ELR (cell line): ENCODE results near the gene HOXD8.

Source experiments
- DNase-seq: peaks from one replicate; pipeline ENCODE4 v3.0.0-alpha.2; 2015; ENCODE audit warnings: low read depth

Gene HOXD8

DNA sequence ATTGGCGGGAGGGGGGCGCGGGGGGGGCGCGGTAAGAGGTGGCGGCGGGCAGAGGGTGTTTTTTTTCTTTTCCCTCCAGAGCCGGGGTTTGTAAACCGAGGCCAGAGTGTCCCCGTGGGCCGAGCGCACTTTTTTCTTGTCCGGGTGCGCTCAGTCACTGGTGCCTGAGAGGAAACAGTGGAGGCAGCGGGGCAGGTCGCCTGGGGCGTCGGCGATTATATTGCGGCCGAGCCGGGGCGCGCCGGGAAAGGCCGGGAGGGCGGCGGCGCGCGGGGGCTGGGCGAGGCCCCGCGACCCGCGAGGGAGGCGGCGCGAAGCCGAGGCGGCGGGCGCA, 275 bp downstream of the HOXD8 start:
- DNase-seq, result peak; percentile 45

DNA sequence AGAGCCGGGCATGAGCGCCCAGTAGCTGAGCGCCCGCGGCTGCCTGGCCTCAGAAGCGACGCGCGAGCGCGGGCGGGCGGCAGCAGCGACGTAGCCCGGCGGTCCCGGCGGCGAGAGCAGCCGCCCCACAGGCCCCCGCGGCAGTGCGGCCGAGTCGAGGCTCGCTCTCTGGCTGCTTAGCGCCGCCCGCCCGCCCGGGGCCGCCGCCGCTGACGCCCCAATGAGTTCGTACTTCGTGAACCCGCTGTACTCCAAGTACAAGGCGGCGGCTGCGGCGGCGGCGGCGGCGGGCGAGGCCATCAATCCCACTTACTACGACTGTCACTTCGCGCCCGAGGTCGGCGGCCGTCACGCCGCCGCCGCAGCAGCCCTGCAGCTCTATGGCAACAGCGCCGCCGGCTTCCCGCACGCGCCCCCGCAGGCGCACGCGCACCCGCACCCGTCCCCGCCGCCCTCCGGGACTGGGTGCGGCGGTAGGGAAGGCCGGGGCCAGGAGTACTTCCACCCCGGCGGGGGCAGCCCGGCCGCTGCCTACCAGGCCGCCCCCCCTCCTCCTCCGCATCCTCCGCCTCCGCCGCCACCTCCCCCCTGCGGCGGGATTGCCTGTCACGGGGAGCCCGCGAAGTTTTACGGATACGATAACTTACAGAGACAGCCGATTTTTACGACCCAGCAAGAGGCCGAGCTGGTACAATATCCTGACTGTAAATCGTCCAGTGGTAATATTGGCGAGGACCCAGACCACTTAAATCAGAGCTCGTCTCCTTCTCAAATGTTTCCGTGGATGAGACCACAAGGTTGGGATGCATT, 847 bp downstream of the HOXD8 start:
- peak; percentile 45 for DNase-seq

GRCh38 chr2:176130957-176131847, 1.7 kb downstream of the HOXD8 start:
- peak; percentile 17 for DNase-seq

DNA sequence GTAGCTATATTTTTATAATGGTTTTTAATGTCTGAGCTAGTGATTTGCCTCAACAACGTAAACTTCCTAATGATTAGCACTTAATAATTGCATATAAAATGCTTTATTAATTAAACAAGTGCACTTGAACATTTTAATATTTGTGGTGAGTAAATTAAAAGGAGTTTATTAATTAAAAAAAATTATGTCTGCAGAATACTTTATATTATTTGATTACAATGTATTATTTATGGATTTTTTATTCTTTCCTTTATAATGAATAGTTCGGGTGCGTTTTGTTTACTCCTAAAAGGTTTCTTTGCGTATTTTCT, 2.3 kb downstream of the HOXD8 start:
- no peak for DNase-seq

GRCh38 chr2:176132205-176133171, 3.0 kb downstream of the HOXD8 start:
- peak; percentile 43 for DNase-seq

DNA sequence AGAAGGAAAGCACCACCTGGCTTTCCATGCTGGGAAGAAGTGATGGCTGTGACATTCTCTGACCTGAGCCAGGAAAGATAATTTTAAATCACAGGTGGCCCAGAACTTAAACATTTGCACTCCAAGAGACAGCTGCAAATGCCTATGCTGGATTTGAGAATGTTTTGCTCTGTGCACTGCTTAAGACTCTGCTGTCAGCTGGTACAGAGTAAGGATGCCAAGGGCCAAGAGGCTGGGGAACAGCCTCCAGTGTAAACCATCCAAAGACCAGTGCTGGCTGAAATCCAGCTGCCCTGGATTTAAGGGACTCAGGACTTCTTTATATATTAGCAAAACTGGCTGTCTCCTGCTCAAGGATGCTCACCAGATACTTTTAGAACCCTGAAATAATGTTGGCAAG, 3.9 kb downstream of the HOXD8 start:
- no peak for DNase-seq

GRCh38 chr2:176134035-176134434, 4.5 kb downstream of the HOXD8 start:
- no peak for DNase-seq

GRCh38 chr2:176135035-176135440, 5.5 kb downstream of the HOXD8 start:
- peak; percentile 66 for DNase-seq

DNA sequence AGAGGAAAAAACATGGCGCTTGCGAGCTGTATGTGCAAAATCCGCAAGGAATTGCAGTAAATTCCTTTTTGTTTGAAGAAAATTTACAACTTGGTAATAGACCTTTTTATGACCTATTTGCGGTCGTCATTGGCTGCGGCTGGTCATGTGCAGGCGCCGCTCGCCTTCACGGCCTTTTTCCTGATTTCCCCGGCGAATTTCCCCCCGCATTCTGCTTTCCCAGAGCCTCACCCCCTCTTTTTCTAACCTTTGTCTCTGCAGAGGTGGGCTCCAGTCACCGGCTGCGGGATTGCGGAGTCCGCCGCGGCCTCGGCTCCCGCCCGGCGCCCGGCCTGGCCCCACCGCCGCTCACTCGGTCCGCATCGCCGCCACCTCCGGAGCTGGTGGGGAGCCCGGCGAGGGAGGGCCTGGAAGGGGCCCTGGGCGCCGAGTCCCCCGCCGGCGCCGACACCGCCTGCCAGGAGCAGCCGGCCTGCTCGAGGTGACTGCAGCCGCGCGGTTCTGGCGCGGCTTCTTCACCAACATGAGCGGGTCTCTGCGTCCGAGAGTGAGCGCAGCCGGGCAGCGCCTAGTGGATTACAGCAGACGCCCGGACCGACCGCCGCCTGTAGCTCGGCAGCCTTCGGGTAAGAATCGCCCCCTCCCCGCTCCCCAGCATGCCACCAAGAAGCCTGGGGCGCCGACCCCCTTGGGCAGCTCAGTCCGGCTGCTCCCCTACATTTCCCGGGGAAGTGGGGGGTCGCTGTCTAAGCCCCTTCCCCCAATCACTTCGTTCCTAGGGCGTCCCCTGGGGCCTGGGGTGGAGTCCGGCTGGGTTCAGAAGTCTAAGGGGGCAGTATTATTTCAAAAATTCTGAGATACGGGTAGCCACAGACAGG, 7.1 kb downstream of the HOXD8 start:
- peak; percentile 61 for DNase-seq

DNA sequence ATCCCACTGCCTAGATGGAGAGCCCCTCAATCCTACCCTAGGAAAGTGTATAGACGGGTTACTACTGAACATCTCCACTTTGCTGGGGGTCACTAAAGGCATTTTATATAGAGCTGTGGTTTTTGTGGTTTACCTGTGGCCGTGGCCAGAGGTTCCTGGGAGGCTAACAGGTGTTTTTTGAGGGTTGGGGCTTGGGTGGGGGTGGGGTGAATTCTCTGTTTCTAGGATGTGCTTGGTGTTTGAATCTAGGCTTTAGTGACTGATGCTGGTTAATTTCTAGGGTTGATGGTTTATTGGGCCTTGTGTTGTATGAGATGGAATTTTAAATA, 7.7 kb downstream of the HOXD8 start:
- DNase-seq, result no peak

DNA sequence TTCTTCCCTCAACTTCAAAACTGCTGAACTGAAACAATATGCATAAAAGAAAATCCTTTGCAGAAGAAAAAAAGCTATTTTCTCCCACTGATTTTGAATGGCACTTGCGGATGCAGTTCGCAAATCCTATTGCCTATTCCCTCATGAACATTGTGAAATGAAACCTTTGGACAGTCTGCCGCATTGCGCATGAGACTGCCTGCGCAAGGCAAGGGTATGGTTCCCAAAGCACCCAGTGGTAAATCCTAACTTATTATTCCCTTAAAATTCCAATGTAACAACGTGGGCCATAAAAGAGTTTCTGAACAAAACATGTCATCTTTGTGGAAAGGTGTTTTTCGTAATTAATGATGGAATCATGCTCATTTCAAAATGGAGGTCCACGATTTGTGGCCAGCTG, 8.4 kb downstream of the HOXD8 start:
- DNase-seq, result no peak

- DNase-seq, result no peak
These were observed 9.0 kb downstream of the HOXD8 start for GRCh38 chr2:176138526-176138922.

GRCh38 chr2:176138923-176139660, 9.6 kb downstream of the HOXD8 start:
- DNase-seq, result no peak

DNA sequence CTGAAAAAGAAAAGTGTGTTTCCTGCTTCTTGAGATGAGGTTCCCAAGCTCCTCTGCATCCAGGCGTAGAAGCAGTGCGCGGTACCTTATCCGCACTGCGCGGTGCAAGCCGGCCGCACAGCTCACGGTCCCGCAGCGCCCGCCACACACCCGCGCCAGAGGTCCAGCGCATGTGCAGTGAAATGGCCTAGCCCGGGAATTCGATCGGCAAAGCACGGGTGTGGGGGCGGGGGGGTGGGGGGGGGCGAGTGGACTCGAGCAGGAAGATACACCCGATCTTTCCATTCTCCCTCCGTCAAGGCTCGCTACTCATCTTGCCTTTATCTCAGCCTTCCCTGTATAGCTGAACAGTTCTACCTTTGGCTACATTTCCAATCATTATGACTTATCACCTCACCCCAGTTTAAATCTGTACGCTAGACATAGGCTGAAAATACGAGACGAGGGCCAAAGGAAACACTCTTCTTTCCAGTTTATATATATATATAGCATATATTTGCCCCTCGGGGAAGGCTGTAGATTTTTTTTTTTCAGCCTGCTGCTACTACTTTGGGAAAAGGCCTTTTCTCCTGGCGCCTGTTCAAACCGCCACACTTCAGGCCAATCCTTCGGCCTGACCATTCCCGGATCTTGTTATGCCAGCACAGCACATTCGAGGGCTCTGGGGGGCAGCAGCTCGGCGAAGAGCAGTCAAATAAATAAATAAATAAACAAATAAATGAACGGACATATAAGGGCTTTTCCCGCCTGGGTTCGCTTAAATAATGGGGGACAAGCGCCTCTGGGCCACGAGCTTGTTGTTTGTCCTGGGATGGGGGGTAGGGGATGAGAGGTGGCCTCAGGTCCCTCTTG, 10.4 kb downstream of the HOXD8 start:
- no peak for DNase-seq

DNA sequence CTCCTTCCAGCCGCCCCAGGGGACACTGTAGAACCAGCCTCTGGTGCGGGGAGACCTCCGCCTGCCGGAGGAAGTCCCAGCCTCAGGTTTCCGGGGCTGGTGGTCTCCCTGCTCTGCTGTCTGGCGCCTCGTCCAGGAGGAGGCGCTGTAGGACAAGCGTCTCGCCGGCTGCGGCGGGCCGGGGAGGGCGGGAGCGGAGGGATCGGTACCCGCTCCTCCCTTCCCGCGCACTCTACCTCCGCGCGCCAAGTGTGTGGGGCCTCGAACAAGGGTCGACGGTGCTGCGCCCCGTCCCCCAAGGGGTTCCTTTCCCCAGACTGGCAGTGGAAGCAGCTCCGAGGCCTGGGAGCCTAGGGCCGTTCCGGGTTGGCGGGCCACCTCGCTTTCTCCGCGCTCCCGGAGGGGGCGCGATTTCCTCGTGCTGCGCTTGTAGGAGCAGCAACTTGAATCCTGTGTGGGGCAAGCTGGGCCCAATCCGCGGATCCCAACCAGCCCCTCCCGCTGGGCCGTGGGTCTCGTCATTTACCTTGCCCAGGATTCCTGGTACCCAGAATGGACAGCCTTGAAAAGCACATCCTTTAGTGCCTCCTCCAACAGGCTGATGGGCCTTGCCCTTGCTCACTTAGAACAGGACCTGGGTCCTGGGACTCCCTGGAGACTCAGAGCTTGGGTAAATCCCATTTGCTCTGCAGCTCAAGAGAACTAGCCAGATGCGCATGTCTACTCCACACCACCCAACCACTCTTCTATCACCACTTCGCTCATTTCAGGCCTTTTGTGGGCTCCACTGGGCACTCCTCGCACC, 11.2 kb downstream of the HOXD8 start:
- peak; percentile 69 for DNase-seq

DNA sequence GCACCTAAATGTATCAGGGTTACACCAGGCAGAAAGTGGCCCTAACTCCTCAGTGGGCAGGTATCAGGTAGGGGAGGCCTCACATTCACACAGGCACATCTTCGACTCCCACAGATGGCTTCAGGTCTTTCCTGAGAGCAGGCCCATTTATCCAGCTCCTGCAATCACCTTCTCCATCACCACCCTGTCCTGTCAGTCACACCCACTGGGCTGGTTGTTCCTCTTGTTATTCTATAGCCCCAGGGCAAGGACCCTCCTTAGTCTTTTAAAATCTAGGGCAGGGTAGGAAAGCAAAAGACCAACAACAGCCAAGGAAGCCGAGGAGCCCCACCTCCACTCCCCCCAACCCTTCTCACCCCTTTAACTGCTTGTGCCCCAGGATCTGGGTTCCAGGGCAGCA, 12.8 kb downstream of the HOXD8 start:
- DNase-seq, result no peak

DNA sequence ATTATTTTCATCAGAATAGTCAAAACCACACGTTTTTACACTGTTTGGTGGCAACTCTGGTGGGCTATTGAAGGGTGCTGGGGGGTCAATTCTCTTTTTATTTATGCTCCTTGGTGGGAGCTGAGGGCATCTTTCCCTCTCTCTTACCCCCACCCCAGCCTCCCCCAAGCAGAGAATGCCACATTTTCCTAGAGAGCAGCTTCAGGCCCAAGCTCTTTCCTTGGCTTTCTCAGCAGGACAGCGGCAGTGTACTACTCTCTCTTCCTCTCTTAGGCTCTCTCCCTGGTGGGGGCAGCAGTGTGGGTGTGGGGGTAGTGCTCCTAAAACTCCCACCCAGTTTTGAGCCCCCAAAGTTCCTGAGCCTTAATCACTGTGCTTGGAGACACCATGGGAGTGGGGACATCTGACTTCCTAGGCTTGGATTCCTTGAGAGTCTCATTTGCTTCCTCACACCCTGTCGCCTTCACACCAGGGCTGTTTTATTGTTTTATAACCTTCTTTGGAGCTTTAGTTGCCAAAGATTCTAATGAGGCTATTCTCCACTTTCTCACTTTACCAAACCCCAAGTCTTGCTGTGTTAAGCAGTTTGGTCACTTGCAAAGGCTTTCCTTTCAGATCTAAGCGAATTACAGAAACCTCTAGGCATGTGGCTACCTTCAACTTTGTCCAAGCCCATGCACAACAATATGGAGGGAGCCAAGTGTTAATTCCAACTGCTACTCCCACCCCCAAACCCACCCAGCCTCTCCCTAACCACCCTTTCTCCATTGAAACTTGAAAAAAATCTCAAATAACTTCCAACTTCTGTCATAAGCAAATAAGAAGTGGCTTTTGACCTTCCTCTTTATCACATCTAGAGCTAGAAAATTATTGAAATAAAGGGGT, 15.8 kb downstream of the HOXD8 start:
- no peak for DNase-seq

DNA sequence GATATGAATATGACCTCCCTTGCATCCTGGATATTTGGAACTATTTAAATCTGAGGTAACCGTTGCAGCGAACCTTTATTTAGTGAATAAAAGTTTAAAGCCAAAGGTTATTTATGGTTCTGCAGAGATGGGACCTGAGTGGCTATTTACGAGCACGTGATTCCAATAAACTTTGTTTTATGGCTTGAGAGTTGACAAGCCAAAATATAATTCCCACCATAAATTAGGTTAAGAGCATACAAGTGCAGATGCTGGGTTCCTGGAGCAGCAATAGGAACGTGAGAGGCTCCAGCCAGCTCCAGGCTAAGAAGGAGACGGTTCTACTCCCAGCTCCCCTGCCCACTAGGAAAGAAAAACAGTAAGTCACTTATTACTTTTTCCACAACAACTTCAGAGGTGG, 16.6 kb downstream of the HOXD8 start:
- no peak for DNase-seq
